Ishikawa (cell line): Measurements from ENCODE around the gene ANKHD1.

ENCODE experiments used
- CEBPB ChIP-seq: IDR thresholded peaks from 2 replicates; pipeline ENCODE4 v1.6.1; 2012
- CREB1 ChIP-seq: IDR thresholded peaks from 2 replicates; pipeline ENCODE4 v1.6.1; 2012; ENCODE audit warnings: low read depth
- EGR1 ChIP-seq: IDR thresholded peaks from 2 replicates; pipeline ENCODE4 v1.6.1; 2012
- EP300 ChIP-seq: IDR thresholded peaks from 2 replicates; pipeline ENCODE4 v1.6.1; 2012; ENCODE audit warnings: borderline replicate concordance
- FOXM1 ChIP-seq: IDR thresholded peaks from 2 replicates; pipeline ENCODE4 v1.6.1; 2012; ENCODE audit warnings: low read depth, borderline replicate concordance
- MAX ChIP-seq: IDR thresholded peaks from 2 replicates; pipeline ENCODE4 v1.6.1; 2012
- NFIC ChIP-seq: IDR thresholded peaks from 2 replicates; pipeline ENCODE4 v1.6.1; 2012
- RAD21 ChIP-seq: IDR thresholded peaks from 2 replicates; pipeline ENCODE4 v1.6.1; 2012; ENCODE audit warnings: low read depth
- TAF1 ChIP-seq: IDR thresholded peaks from 2 replicates; pipeline ENCODE4 v1.6.1; 2012; ENCODE audit warnings: low read depth, mild to moderate bottlenecking
- TCF12 ChIP-seq: IDR thresholded peaks from 2 replicates; pipeline ENCODE4 v1.6.1; 2012; ENCODE audit warnings: low read depth
- TEAD4 ChIP-seq: IDR thresholded peaks from 2 replicates; pipeline ENCODE4 v1.6.1; 2012
- YY1 ChIP-seq: IDR thresholded peaks from 2 replicates; pipeline ENCODE4 v1.6.1; 2012; ENCODE audit warnings: low read depth
- ZBTB7A ChIP-seq: IDR thresholded peaks from 2 replicates; pipeline ENCODE4 v1.6.1; 2012; ENCODE audit warnings: low read depth
- TF ChIP-seq, protein P1 (sequence below): IDR thresholded peaks from 2 replicates; pipeline ENCODE4 v1.6.1; 2012
- TF ChIP-seq, protein P2 (sequence below): IDR thresholded peaks from 2 replicates; pipeline ENCODE4 v1.6.1; 2012; ENCODE audit warnings: low read depth, mild to moderate bottlenecking

ANKHD1 gene

DNA sequence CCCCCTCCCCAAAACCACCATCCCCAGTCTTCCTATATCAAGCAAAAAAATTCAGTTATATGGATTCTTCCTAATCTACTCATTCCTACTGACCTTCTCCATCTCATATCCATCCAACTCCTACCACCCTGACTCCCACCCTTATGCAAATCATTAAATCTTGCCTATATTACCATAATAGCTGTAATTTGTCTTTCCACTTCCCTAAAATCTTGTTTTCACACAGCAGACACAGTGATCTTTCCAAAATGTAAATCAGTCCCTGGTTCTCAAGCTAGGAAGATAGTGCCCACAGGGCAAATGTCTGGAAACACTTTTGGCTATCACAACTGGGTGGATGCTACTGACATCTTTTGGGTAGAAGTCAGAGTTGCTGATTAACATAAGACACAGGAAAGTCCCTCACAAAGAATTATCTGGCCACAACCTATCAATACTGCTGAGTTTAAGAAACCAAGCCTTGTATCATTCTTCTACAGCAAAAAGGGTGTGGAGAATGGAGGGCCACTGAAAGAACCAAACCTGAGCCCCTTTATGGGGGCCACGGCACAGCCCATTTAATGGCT is 154.2 kb downstream of the ANKHD1 start:
- TF ChIP-seq FOXM1 (no peak), YY1 (no peak), CEBPB (no peak), NFIC (no peak), TCF12 (no peak), CREB1 (no peak), TAF1 (no peak), ZBTB7A (no peak), EP300 (no peak), TEAD4 (no peak)
- TF ChIP-seq, protein P1, sequence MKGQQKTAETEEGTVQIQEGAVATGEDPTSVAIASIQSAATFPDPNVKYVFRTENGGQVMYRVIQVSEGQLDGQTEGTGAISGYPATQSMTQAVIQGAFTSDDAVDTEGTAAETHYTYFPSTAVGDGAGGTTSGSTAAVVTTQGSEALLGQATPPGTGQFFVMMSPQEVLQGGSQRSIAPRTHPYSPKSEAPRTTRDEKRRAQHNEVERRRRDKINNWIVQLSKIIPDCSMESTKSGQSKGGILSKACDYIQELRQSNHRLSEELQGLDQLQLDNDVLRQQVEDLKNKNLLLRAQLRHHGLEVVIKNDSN, result no peak
- TF ChIP-seq, protein P2, sequence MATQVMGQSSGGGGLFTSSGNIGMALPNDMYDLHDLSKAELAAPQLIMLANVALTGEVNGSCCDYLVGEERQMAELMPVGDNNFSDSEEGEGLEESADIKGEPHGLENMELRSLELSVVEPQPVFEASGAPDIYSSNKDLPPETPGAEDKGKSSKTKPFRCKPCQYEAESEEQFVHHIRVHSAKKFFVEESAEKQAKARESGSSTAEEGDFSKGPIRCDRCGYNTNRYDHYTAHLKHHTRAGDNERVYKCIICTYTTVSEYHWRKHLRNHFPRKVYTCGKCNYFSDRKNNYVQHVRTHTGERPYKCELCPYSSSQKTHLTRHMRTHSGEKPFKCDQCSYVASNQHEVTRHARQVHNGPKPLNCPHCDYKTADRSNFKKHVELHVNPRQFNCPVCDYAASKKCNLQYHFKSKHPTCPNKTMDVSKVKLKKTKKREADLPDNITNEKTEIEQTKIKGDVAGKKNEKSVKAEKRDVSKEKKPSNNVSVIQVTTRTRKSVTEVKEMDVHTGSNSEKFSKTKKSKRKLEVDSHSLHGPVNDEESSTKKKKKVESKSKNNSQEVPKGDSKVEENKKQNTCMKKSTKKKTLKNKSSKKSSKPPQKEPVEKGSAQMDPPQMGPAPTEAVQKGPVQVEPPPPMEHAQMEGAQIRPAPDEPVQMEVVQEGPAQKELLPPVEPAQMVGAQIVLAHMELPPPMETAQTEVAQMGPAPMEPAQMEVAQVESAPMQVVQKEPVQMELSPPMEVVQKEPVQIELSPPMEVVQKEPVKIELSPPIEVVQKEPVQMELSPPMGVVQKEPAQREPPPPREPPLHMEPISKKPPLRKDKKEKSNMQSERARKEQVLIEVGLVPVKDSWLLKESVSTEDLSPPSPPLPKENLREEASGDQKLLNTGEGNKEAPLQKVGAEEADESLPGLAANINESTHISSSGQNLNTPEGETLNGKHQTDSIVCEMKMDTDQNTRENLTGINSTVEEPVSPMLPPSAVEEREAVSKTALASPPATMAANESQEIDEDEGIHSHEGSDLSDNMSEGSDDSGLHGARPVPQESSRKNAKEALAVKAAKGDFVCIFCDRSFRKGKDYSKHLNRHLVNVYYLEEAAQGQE, result no peak

- TF ChIP-seq TEAD4 (no peak), NFIC (no peak), MAX (no peak)
Observed at GRCh38 chr5:140556438-140556837, 154.8 kb downstream of the ANKHD1 start.

DNA sequence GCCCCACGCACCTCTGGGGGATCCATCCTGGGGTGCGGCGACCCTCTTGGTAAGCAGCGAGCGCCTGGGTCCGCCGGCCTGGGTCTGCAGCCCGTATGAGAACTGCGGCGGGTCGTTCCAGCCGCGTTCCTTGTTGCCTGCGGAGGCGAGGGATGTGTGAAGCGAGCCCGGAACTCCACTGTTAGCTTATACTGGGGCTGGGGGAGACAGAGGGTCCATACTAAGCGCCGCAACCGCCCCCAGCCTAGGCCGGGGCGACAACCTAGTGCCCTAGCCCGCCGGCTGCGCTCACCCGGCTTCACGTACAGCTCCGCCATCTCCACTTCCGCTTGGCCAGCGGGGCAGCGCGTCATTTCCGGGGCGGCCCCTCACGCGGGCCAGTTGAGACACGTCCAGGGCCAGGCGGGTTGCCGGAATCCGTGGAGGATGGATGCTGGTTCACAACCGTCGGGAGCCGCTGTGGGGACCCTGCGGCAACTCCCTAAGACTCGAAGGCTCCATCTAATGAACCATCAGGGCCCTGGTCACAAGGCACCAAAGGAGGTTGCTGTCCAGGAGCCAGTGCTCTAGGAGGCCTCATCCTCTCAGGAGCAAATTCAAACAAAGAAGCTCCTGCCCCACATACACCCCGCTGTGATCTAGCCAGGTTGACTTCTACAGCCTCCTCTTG is 155.6 kb downstream of the ANKHD1 start, which contains the start of gene SRA1:
SRA1 (minus strand) TSS at position 338 of the 670 bp plus-strand sequence; CDS start at position 317, 21 bp downstream.
- TF ChIP-seq CREB1, result peak; percentile 85
- TF ChIP-seq, protein P1, result peak; percentile 51
- no peak; the same call in 1 of the 2 replicates for TF ChIP-seq EGR1
- TF ChIP-seq TAF1, result peak; percentile 90
- TF ChIP-seq, protein P2, result peak; percentile 27; the same call in 1 of the 2 replicates
- no peak for TF ChIP-seq CEBPB
- TF ChIP-seq EP300, result no peak; the same call in 1 of the 2 replicates
- TF ChIP-seq RAD21, result no peak
- TF ChIP-seq NFIC, result no peak
- TF ChIP-seq FOXM1, result no peak
- TF ChIP-seq MAX, result peak; percentile 62
- peak; percentile 78 for TF ChIP-seq YY1
- TF ChIP-seq TEAD4, result peak; percentile 12
- peak; percentile 50; the same call in 1 of the 2 replicates for TF ChIP-seq TCF12
- 0 out of 2 replicates have a peak, but pooled peaks have one; percentile 38 for TF ChIP-seq ZBTB7A

DNA sequence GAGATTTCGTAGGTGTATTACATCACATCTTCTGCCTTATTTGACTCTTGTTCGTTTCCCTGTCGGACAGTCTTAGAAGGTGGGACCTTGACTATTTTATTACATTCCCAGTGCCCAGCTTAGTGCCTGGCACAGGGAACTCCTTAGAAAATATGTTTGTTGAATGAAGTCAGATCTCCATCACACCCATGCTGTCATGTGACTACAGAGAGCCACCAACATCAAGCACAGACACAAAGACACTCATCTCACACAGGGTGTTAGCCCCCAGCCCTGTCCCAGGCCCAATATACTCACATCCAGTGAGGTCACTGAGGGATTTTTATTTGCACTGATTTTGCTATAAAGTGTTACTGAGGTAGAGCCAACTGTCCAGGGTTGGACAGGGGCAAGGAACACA is 156.3 kb downstream of the ANKHD1 start:
- TF ChIP-seq TCF12 (no peak), YY1 (no peak), RAD21 (no peak), TAF1 (no peak), ZBTB7A (no peak), TEAD4 (no peak), CREB1 (no peak), EP300 (no peak)
- TF ChIP-seq, protein P1, result no peak

DNA sequence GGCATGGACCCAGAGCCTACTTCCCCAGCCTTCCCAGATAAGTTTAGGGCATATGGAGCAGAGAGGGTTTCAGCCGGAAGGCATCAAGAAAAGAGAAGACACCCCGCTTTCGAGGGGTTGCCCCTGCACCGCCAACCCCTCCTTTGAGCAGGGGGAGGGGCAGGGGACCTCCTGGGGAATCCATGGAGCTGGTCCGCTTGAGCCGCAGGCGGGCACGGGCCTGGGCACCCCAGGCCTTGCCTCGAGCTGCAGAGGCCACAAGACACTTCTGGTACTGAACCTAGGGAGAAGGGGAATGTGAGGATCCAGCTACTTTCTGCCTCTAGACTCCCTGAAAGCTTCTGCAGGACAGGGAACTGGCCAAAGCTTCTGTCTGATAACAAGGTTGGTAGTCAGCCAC is 156.9 kb downstream of the ANKHD1 start:
- no peak for TF ChIP-seq TAF1

DNA sequence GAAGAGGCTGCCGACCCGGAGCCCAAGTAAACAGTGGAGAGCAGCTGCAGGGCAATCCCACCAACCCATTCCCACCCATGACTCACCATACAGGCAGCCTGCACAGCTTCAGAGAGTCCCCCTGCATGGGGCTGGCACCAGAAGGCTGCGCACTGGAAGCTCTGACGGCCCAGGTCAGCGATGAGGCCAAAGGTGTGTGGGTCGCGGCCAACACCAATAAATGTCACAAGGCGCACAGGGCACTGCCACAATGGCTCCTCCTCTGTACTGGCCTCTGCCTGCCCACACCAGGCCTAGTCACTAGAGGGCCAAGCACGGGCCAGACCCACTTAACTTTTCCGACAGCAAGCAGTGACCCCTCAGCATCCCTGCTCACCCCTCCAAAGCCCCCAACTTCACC is 158.6 kb downstream of the ANKHD1 start:
- no peak for TF ChIP-seq ZBTB7A
- no peak for TF ChIP-seq EGR1
- no peak for TF ChIP-seq TCF12
- TF ChIP-seq TEAD4, result no peak
- TF ChIP-seq CREB1, result no peak
- no peak for TF ChIP-seq RAD21
- no peak for TF ChIP-seq EP300
- TF ChIP-seq YY1, result no peak
- no peak for TF ChIP-seq MAX
- no peak for TF ChIP-seq FOXM1
